ENCODE measurements around the gene USP17L26.
"Not testable (repeated sequence)": the region's sequence is repeated elsewhere in the genome, so short reads cannot be mapped to it uniquely, and the experiment has no call there.

GRCh38 chr4:9343848-9344247, 9.4 kb downstream of the USP17L26 start, which contains the start of gene USP17L27:
- not testable (repeated sequence) for TF ChIP-seq CTCF (optimal IDR thresholded peaks at IDR 0.05 in 1 of 3, IDR thresholded peaks at IDR 0.05 in 1 of 3, conservative IDR thresholded peaks at IDR 0.05 in 1 of 3; ENCODE audit: extremely low read depth in 1 of 3, insufficient read depth in 2 of 3, low read length in 3 of 3); EZH2 (IDR thresholded peaks at IDR 0.05; ENCODE audit: low read length)

All from keratinocyte (primary cell).